ENCODE measurements around the gene TRUB2.

Gene TRUB2

GRCh38 chr9:128358090-128358489 lies 35.8 kb upstream of the TRUB2 start:
- no peak overlapping the region for H3K4ac ChIP-seq (ENCODE audit: low read length)
- WGBS, 2 donors (ENCODE audit: extremely low coverage in 2 of 2, insufficient read length in 2 of 2, insufficient replicate concordance in 1 of 2), result no CpG with 5 or more reads among the region's 8 CpGs
- no peak overlapping the region for H2BK15ac ChIP-seq (ENCODE audit: low read length)
- H3K27me3 ChIP-seq (ENCODE audit: control insufficient read depth in 3 of 3, insufficient read depth in 3 of 3, low read depth in 1 of 3, low read length in 3 of 3), result peaks cover 0 to 42% (median 6%) of the 10 kb centered on the region in 3 experiments
- no peak overlapping the region for H2BK12ac ChIP-seq (ENCODE audit: low read length)
- no peak overlapping the region for H3K9ac ChIP-seq (ENCODE audit: low read depth, low read length, poor library complexity)
- H3K14ac ChIP-seq (ENCODE audit: low read length), result no peak overlapping the region
- H3K36me3 ChIP-seq (replicated peaks in 1 of 2; ENCODE audit: control insufficient read depth in 2 of 2, insufficient read depth in 2 of 2, low read length in 2 of 2), result peaks cover 2 to 44% of the 10 kb centered on the region in 2 donors
- H3K18ac ChIP-seq (ENCODE audit: low read length), result no peak overlapping the region
- no peak overlapping the region for H2AK5ac ChIP-seq (ENCODE audit: low read depth, low read length)
- no peak overlapping the region for H3K23ac ChIP-seq (ENCODE audit: low read depth, low read length, poor library complexity)
- no peak overlapping the region for H4K8ac ChIP-seq (ENCODE audit: low read depth, low read length)
- H3K9me3 ChIP-seq (replicated peaks in 1 of 2; ENCODE audit: control insufficient read depth in 2 of 2, insufficient read depth in 1 of 2, low read depth in 1 of 2, low read length in 2 of 2), result no peaks in the 10 kb centered on the region
- H2BK120ac ChIP-seq (ENCODE audit: low read depth, low read length), result no peak overlapping the region
- no peaks in the 10 kb centered on the region for H3K79me1 ChIP-seq (ENCODE audit: low read depth, low read length)
- H2AFZ ChIP-seq (ENCODE audit: low read length), result no peak overlapping the region
- no peak overlapping the region for H3K27ac ChIP-seq (replicated peaks; ENCODE audit: low read length)
- H2BK5ac ChIP-seq (ENCODE audit: low read length), result no peak overlapping the region
- no peak for DNase-seq (ENCODE audit: low spot score)
- H4K91ac ChIP-seq (ENCODE audit: low read depth, low read length, poor library complexity), result no peak overlapping the region
- H3K4me1 ChIP-seq (ENCODE audit: control insufficient read depth in 2 of 2, insufficient read depth in 1 of 2, low read depth in 1 of 2, low read length in 2 of 2), result peaks cover 3 to 11% of the 10 kb centered on the region in 2 donors
- H3K4me3 ChIP-seq (ENCODE audit: low read length in 2 of 2), result no peak overlapping the region
- no peak overlapping the region for H3K4me2 ChIP-seq (ENCODE audit: insufficient read depth, low read length, poor library complexity, severe bottlenecking)

- peaks cover 0 to 16% (median under 1%) of the 10 kb centered on the region in 3 experiments for H3K27me3 ChIP-seq (ENCODE audit: control insufficient read depth in 3 of 3, insufficient read depth in 3 of 3, low read depth in 1 of 3, low read length in 3 of 3)
- H3K14ac ChIP-seq (ENCODE audit: low read length), result peak overlapping the region; percentile 90
- no peaks in the 10 kb centered on the region for H3K9me3 ChIP-seq (replicated peaks in 1 of 2; ENCODE audit: control insufficient read depth in 2 of 2, insufficient read depth in 1 of 2, low read depth in 1 of 2, low read length in 2 of 2)
- no peak overlapping the region for H2BK12ac ChIP-seq (ENCODE audit: low read length)
- H2BK5ac ChIP-seq (ENCODE audit: low read length), result no peak overlapping the region
- H3K27ac ChIP-seq (replicated peaks; ENCODE audit: low read length), result no peak overlapping the region
- H2AK5ac ChIP-seq (ENCODE audit: low read depth, low read length), result no peak overlapping the region
- H2AFZ ChIP-seq (ENCODE audit: low read length), result no peak overlapping the region
- H3K4ac ChIP-seq (ENCODE audit: low read length), result no peak overlapping the region
- no peak overlapping the region for H4K91ac ChIP-seq (ENCODE audit: low read depth, low read length, poor library complexity)
- no peaks in the 10 kb centered on the region for H3K79me1 ChIP-seq (ENCODE audit: low read depth, low read length)
- peaks cover 7 to 54% of the 10 kb centered on the region in 2 donors for H3K36me3 ChIP-seq (replicated peaks in 1 of 2; ENCODE audit: control insufficient read depth in 2 of 2, insufficient read depth in 2 of 2, low read length in 2 of 2)
- H2BK120ac ChIP-seq (ENCODE audit: low read depth, low read length), result peak overlapping the region; percentile 68
- H4K8ac ChIP-seq (ENCODE audit: low read depth, low read length), result no peak overlapping the region
- H3K18ac ChIP-seq (ENCODE audit: low read length), result no peak overlapping the region
- DNase-seq (ENCODE audit: low spot score), result no peak
- H3K23ac ChIP-seq (ENCODE audit: low read depth, low read length, poor library complexity), result peak overlapping the region; percentile 61
- H2BK15ac ChIP-seq (ENCODE audit: low read length), result no peak overlapping the region
- no CpG with 5 or more reads among the region's 19 CpGs for WGBS, 2 donors (ENCODE audit: extremely low coverage in 2 of 2, insufficient read length in 2 of 2, insufficient replicate concordance in 1 of 2)
- H3K4me2 ChIP-seq (ENCODE audit: insufficient read depth, low read length, poor library complexity, severe bottlenecking), result no peak overlapping the region
- no peak overlapping the region for H3K9ac ChIP-seq (ENCODE audit: low read depth, low read length, poor library complexity)
- H3K4me1 ChIP-seq (ENCODE audit: control insufficient read depth in 2 of 2, insufficient read depth in 1 of 2, low read depth in 1 of 2, low read length in 2 of 2), result no peaks in the 10 kb centered on the region
- no peak overlapping the region for H3K4me3 ChIP-seq (ENCODE audit: low read length in 2 of 2)
These were observed 33.2 kb upstream of the TRUB2 start for GRCh38 chr9:128355451-128355850.

- Histone ChIP-seq H3K23ac (ENCODE audit: low read depth, low read length, poor library complexity) (no peak overlapping the region), H3K79me1 (ENCODE audit: low read depth, low read length) (no peaks in the 10 kb centered on the region), H3K27me3 (ENCODE audit: control insufficient read depth in 3 of 3, insufficient read depth in 3 of 3, low read depth in 1 of 3, low read length in 3 of 3) (no peaks in the 10 kb centered on the region), H3K4me2 (ENCODE audit: insufficient read depth, low read length, poor library complexity, severe bottlenecking) (no peak overlapping the region), H3K9me3 (replicated peaks in 1 of 2; ENCODE audit: control insufficient read depth in 2 of 2, insufficient read depth in 1 of 2, low read depth in 1 of 2, low read length in 2 of 2) (no peaks in the 10 kb centered on the region), H2BK15ac (ENCODE audit: low read length) (no peak overlapping the region), H2BK120ac (ENCODE audit: low read depth, low read length) (no peak overlapping the region), H2BK12ac (ENCODE audit: low read length) (no peak overlapping the region), H3K9ac (ENCODE audit: low read depth, low read length, poor library complexity) (no peak overlapping the region), H3K18ac (ENCODE audit: low read length) (no peak overlapping the region), H2AK5ac (ENCODE audit: low read depth, low read length) (no peak overlapping the region), H3K36me3 (replicated peaks in 1 of 2; ENCODE audit: control insufficient read depth in 2 of 2, insufficient read depth in 2 of 2, low read length in 2 of 2) (peaks cover 19 to 75% of the 10 kb centered on the region in 2 donors), H3K4me3 (ENCODE audit: low read length in 2 of 2) (no peak overlapping the region), H3K4me1 (ENCODE audit: control insufficient read depth in 2 of 2, insufficient read depth in 1 of 2, low read depth in 1 of 2, low read length in 2 of 2) (no peaks in the 10 kb centered on the region), H4K8ac (ENCODE audit: low read depth, low read length) (no peak overlapping the region), H3K14ac (ENCODE audit: low read length) (no peak overlapping the region), H3K4ac (ENCODE audit: low read length) (no peak overlapping the region), H4K91ac (ENCODE audit: low read depth, low read length, poor library complexity) (no peak overlapping the region), H2BK5ac (ENCODE audit: low read length) (no peak overlapping the region), H3K27ac (replicated peaks; ENCODE audit: low read length) (no peak overlapping the region), H2AFZ (ENCODE audit: low read length) (no peak overlapping the region)
- no peak for DNase-seq (ENCODE audit: low spot score)
- no CpG with 5 or more reads among the region's 6 CpGs for WGBS, 2 donors (ENCODE audit: extremely low coverage in 2 of 2, insufficient read length in 2 of 2, insufficient replicate concordance in 1 of 2)
These were observed 27.5 kb upstream of the TRUB2 start for GRCh38 chr9:128349772-128350171.

GRCh38 chr9:128349125-128349524 lies 26.9 kb upstream of the TRUB2 start:
- Histone ChIP-seq H2AFZ (ENCODE audit: low read length) (no peak overlapping the region), H3K36me3 (replicated peaks in 1 of 2; ENCODE audit: control insufficient read depth in 2 of 2, insufficient read depth in 2 of 2, low read length in 2 of 2) (peaks cover 19 to 77% of the 10 kb centered on the region in 2 donors), H2BK120ac (ENCODE audit: low read depth, low read length) (no peak overlapping the region), H3K4me2 (ENCODE audit: insufficient read depth, low read length, poor library complexity, severe bottlenecking) (no peak overlapping the region), H3K14ac (ENCODE audit: low read length) (no peak overlapping the region), H2BK15ac (ENCODE audit: low read length) (no peak overlapping the region), H2BK5ac (ENCODE audit: low read length) (no peak overlapping the region), H3K9ac (ENCODE audit: low read depth, low read length, poor library complexity) (no peak overlapping the region), H3K27ac (replicated peaks; ENCODE audit: low read length) (no peak overlapping the region), H3K4me3 (ENCODE audit: low read length in 2 of 2) (no peak overlapping the region), H4K8ac (ENCODE audit: low read depth, low read length) (no peak overlapping the region), H2AK5ac (ENCODE audit: low read depth, low read length) (no peak overlapping the region), H3K4me1 (ENCODE audit: control insufficient read depth in 2 of 2, insufficient read depth in 1 of 2, low read depth in 1 of 2, low read length in 2 of 2) (no peaks in the 10 kb centered on the region), H3K18ac (ENCODE audit: low read length) (no peak overlapping the region), H3K23ac (ENCODE audit: low read depth, low read length, poor library complexity) (no peak overlapping the region), H4K91ac (ENCODE audit: low read depth, low read length, poor library complexity) (no peak overlapping the region), H3K9me3 (replicated peaks in 1 of 2; ENCODE audit: control insufficient read depth in 2 of 2, insufficient read depth in 1 of 2, low read depth in 1 of 2, low read length in 2 of 2) (no peaks in the 10 kb centered on the region), H3K4ac (ENCODE audit: low read length) (no peak overlapping the region), H2BK12ac (ENCODE audit: low read length) (no peak overlapping the region), H3K27me3 (ENCODE audit: control insufficient read depth in 3 of 3, insufficient read depth in 3 of 3, low read depth in 1 of 3, low read length in 3 of 3) (no peaks in the 10 kb centered on the region), H3K79me1 (ENCODE audit: low read depth, low read length) (no peaks in the 10 kb centered on the region)
- WGBS, 2 donors (ENCODE audit: extremely low coverage in 2 of 2, insufficient read length in 2 of 2, insufficient replicate concordance in 1 of 2), result no CpG with 5 or more reads among the region's 2 CpGs
- no peak for DNase-seq (ENCODE audit: low spot score)
